BLaER1 treated with 17β-estradiol and CSF1 and Interleukin-3, amounts not matched to agents 10 nM and 100 nM (cell line): ENCODE results near the gene UBL7.
A peak's percentile ranks its signal among the peaks of the same experiment; 100 is the strongest.

Experiments used
- H3K27ac ChIP-seq, 11 experiments: shearing (Covaris generic); formaldehyde crosslinking; 2 replicates each; pipeline ENCODE4 v1.8.1; 2022
- H3K27me3 ChIP-seq, 11 experiments: shearing (Covaris generic); formaldehyde crosslinking; 2 replicates each; pipeline ENCODE4 v1.8.1; 2022
- H3K36me3 ChIP-seq, 11 experiments: shearing (Covaris generic); formaldehyde crosslinking; 2 replicates each; pipeline ENCODE4 v1.8.1; 2022
- H3K4me1 ChIP-seq, 10 experiments: shearing (Covaris generic); formaldehyde crosslinking; 2 replicates each; pipeline ENCODE4 v1.8.1; 2022
- H3K4me2 ChIP-seq, 11 experiments: shearing (Covaris generic); formaldehyde crosslinking; 2 replicates each; pipeline ENCODE4 v1.8.1; 2022
- H3K4me3 ChIP-seq, 10 experiments: shearing (Covaris generic); formaldehyde crosslinking; 2 replicates each; pipeline ENCODE4 v1.8.1; 2022
- H3K9ac ChIP-seq, 11 experiments: shearing (Covaris generic); formaldehyde crosslinking; 2 replicates each; pipeline ENCODE4 v1.8.1; 2022
- H3K9me3 ChIP-seq, 11 experiments: shearing (Covaris generic); formaldehyde crosslinking; replicated peaks in 1 of 11; 2 replicates each; pipeline ENCODE4 v1.8.1; 2022
- H4K20me1 ChIP-seq, 11 experiments: shearing (Covaris generic); formaldehyde crosslinking; 2 replicates each; pipeline ENCODE4 v1.8.1; 2022
- Cebpa-rat ChIP-seq, 11 experiments: shearing (Covaris generic); IDR thresholded peaks; 2 replicates each; pipeline ENCODE4 v1.8.1; 2022

Gene UBL7

GRCh38 chr15:74438206-74438605 is 22.8 kb downstream of the UBL7 start:
- H4K20me1 ChIP-seq, result peaks cover 0 to 5% (median 0%) of the 10 kb centered on the region in 11 experiments; a peak in 2 of 22 replicates
- no peak overlapping the region for H3K4me3 ChIP-seq
- no peak overlapping the region for H3K27ac ChIP-seq
- peaks cover 24 to 45% (median 36%) of the 10 kb centered on the region in 10 experiments for H3K4me1 ChIP-seq
- no peaks in the 10 kb centered on the region for H3K36me3 ChIP-seq
- H3K27me3 ChIP-seq, result peaks cover 0 to 5% (median 5%) of the 10 kb centered on the region in 11 experiments; a peak in 19 of 22 replicates
- H3K4me2 ChIP-seq, result no peak overlapping the region
- no peaks in the 10 kb centered on the region for H3K9me3 ChIP-seq
- no peak for TF ChIP-seq Cebpa-rat (IDR thresholded peaks at IDR 0.05)
- no peak overlapping the region for H3K9ac ChIP-seq

DNA sequence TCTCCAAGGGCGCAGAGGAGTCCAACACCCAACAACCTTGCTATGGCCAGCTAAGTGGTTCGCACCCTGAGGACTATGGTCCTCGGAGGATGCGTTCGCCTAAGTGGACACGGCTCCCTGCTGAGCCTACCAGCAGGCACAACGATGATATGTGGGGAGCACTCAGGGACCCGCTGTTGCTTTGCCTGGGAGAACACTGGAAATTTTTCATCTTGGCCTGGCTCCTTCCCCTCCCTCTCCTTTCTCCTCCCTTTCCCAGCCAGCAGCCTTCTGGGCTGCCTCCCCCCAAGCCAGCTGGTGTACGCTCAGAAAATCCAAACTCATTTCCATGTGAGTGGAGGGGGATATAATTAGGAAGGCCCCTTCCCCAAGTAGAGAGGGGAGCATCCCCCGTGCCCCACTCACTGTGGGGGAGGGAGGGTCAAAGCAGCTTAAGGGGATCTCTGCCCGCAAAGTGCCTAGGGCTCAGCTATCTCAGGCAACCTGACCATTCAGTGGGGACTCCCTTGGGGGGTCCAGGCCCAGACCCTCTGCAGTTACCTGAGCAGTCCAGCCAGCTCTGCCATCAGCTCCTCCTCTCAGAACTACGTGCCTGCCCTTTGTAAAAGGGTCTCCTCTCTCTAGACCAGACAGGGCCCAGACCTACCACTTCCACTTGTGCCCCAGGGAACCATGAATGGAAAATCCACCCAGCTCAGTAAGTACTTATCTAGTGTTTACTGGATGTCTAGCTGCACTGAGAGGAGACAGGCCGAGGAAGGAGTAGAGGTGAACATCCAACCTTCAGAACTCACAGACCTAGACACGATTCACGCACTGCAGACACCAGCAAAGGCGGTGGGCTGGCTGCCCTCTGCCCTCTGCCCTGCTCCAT is 26.5 kb downstream of the UBL7 start:
- peaks cover 50 to 67% (median 61%) of the 10 kb centered on the region in 10 experiments for H3K4me1 ChIP-seq
- peak overlapping the region; percentile 50 to 84 (median 71); a peak in 19 of 22 replicates for H3K9ac ChIP-seq
- H4K20me1 ChIP-seq, result peaks cover 0 to 38% (median 23%) of the 10 kb centered on the region in 11 experiments; a peak in 15 of 22 replicates
- H3K27ac ChIP-seq, result peak overlapping the region; percentile 40 to 80 (median 71); a peak in 21 of 22 replicates
- TF ChIP-seq Cebpa-rat (IDR thresholded peaks at IDR 0.05), result no peak
- no peaks in the 10 kb centered on the region for H3K36me3 ChIP-seq
- H3K4me2 ChIP-seq, result peak overlapping the region; percentile 85 to 99 (median 93)
- H3K9me3 ChIP-seq, result no peaks in the 10 kb centered on the region
- H3K4me3 ChIP-seq, result peak overlapping the region; percentile 12 to 90 (median 76); a peak in 17 of 20 replicates
- peaks cover 15 to 37% (median 31%) of the 10 kb centered on the region in 11 experiments for H3K27me3 ChIP-seq

GRCh38 chr15:74433592-74434262 is 27.2 kb downstream of the UBL7 start, which contains the start of gene SEMA7A:
SEMA7A (minus strand) TSS chr15:74433958; CDS start chr15:74433918, 40 bp downstream.
- peak within 1 kb of the TSS; percentile 40 to 84 (median 74); a peak in 21 of 22 replicates for H3K27ac ChIP-seq
- H3K4me1 ChIP-seq, result peaks cover 57 to 75% (median 69%) of the 10 kb centered on the region in 10 experiments
- no peaks in the 10 kb centered on the region for H3K9me3 ChIP-seq
- H3K4me2 ChIP-seq, result peak within 1 kb of the TSS; percentile 85 to 99 (median 93)
- peak within 1 kb of the TSS; percentile 69 to 85 (median 80) for H3K9ac ChIP-seq
- no peaks in the 10 kb centered on the region for H3K36me3 ChIP-seq
- H4K20me1 ChIP-seq, result peaks cover 0 to 46% (median 23%) of the 10 kb centered on the region in 11 experiments; a peak in 15 of 22 replicates
- H3K4me3 ChIP-seq, result peak within 1 kb of the TSS; percentile 58 to 90 (median 78)
- no peak for TF ChIP-seq Cebpa-rat (IDR thresholded peaks at IDR 0.05)
- peaks cover 15 to 37% (median 31%) of the 10 kb centered on the region in 11 experiments for H3K27me3 ChIP-seq

- Histone ChIP-seq H3K27me3 (peaks cover 15 to 37% (median 31%) of the 10 kb centered on the region in 11 experiments), H3K4me3 (peak overlapping the region; percentile 58 to 90 (median 78)), H3K27ac (peak overlapping the region; percentile 34 to 84 (median 74); a peak in 21 of 22 replicates), H3K4me2 (peak overlapping the region; percentile 85 to 99 (median 93)), H3K9ac (peak overlapping the region; percentile 69 to 85 (median 80)), H3K4me1 (peaks cover 64 to 77% (median 72%) of the 10 kb centered on the region in 10 experiments), H3K36me3 (no peaks in the 10 kb centered on the region), H4K20me1 (peaks cover 0 to 52% (median 23%) of the 10 kb centered on the region in 11 experiments; a peak in 15 of 22 replicates), H3K9me3 (no peaks in the 10 kb centered on the region)
- no peak for TF ChIP-seq Cebpa-rat (IDR thresholded peaks at IDR 0.05)
Observed at GRCh38 chr15:74432968-74433591, 27.9 kb downstream of the UBL7 start.

DNA sequence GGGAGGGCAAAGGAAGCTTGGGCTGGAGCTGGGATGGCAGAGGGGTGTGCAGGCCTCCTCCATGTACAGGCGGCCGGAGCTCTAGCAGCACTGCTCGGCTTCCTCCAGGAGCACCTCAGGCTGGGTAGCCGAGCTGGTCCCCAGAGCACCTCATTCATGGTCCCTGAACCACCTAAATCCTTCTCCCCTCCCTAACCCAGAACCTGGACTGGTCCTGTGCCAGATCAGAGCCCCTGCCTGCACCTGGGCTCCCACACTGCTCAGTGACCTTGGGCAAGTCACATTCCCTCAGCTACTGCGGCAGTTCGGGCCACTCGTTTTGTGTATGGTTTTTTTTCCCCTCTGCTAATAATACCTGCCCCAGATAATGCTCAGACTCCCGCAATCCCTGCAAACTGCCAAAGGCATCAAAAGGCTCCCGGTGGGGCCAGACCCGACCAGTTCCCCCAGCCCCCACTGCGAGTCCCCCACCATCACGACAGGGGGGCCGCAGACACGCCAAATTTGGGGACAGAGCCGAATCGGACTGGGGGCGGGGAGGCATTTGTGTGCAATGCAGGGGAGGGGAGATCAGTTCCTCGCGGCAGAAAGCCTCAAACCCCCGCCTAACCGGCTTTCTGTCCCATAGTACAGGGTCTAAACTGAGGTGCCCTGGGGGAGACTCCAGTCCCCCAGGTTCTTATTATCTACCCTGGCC is 28.5 kb downstream of the UBL7 start:
- H3K27me3 ChIP-seq, result peaks cover 15 to 37% (median 31%) of the 10 kb centered on the region in 11 experiments
- H3K4me2 ChIP-seq, result peak overlapping the region; percentile 85 to 99 (median 93)
- peaks cover 70 to 84% (median 78%) of the 10 kb centered on the region in 10 experiments for H3K4me1 ChIP-seq
- peaks cover 0 to 56% (median 23%) of the 10 kb centered on the region in 11 experiments; a peak in 15 of 22 replicates for H4K20me1 ChIP-seq
- TF ChIP-seq Cebpa-rat (IDR thresholded peaks at IDR 0.05), result no peak
- H3K27ac ChIP-seq, result 0 out of 22 replicates have a peak overlapping the region, but pooled peaks of 1 of the 11 experiments have one; percentile 16
- H3K9ac ChIP-seq, result peak overlapping the region; percentile 69 to 85 (median 80); a peak in 20 of 22 replicates
- H3K36me3 ChIP-seq, result no peaks in the 10 kb centered on the region
- peak overlapping the region; percentile 58 to 90 (median 78) for H3K4me3 ChIP-seq
- no peaks in the 10 kb centered on the region for H3K9me3 ChIP-seq

GRCh38 chr15:74431645-74432044 is 29.3 kb downstream of the UBL7 start:
- Histone ChIP-seq H3K9me3 (no peaks in the 10 kb centered on the region), H3K27ac (no peak overlapping the region), H3K27me3 (peaks cover 15 to 37% (median 31%) of the 10 kb centered on the region in 11 experiments), H3K9ac (peak overlapping the region in 6 of 11 experiments; percentile 77 to 84 (median 80); a peak in 6 of 22 replicates), H3K4me3 (peak overlapping the region in 6 of 10 experiments; percentile 73 to 90 (median 83); a peak in 9 of 20 replicates), H3K36me3 (no peaks in the 10 kb centered on the region), H3K4me1 (peaks cover 70 to 90% (median 81%) of the 10 kb centered on the region in 10 experiments), H3K4me2 (peak overlapping the region; percentile 85 to 99 (median 93)), H4K20me1 (peaks cover 0 to 62% (median 23%) of the 10 kb centered on the region in 11 experiments; a peak in 15 of 22 replicates)
- no peak for TF ChIP-seq Cebpa-rat (IDR thresholded peaks at IDR 0.05)

- no peak overlapping the region for H3K27ac ChIP-seq
- H3K4me1 ChIP-seq, result peaks cover 70 to 88% (median 81%) of the 10 kb centered on the region in 10 experiments
- peak overlapping the region in 1 of 10 experiments; percentile 81; a peak in 1 of 20 replicates for H3K4me3 ChIP-seq
- H3K36me3 ChIP-seq, result no peaks in the 10 kb centered on the region
- peak overlapping the region; percentile 85 to 99 (median 93) for H3K4me2 ChIP-seq
- peaks cover 15 to 37% (median 31%) of the 10 kb centered on the region in 11 experiments for H3K27me3 ChIP-seq
- H3K9me3 ChIP-seq, result no peaks in the 10 kb centered on the region
- H4K20me1 ChIP-seq, result peaks cover 0 to 67% (median 23%) of the 10 kb centered on the region in 11 experiments; a peak in 15 of 22 replicates
- no peak for TF ChIP-seq Cebpa-rat (IDR thresholded peaks at IDR 0.05)
- H3K9ac ChIP-seq, result peak overlapping the region in 2 of 11 experiments; percentile 77 to 80; a peak in 2 of 22 replicates
Observed at GRCh38 chr15:74431116-74431515, 29.8 kb downstream of the UBL7 start.
